ENCODE data around the gene LENG9.

Gene LENG9

DNA sequence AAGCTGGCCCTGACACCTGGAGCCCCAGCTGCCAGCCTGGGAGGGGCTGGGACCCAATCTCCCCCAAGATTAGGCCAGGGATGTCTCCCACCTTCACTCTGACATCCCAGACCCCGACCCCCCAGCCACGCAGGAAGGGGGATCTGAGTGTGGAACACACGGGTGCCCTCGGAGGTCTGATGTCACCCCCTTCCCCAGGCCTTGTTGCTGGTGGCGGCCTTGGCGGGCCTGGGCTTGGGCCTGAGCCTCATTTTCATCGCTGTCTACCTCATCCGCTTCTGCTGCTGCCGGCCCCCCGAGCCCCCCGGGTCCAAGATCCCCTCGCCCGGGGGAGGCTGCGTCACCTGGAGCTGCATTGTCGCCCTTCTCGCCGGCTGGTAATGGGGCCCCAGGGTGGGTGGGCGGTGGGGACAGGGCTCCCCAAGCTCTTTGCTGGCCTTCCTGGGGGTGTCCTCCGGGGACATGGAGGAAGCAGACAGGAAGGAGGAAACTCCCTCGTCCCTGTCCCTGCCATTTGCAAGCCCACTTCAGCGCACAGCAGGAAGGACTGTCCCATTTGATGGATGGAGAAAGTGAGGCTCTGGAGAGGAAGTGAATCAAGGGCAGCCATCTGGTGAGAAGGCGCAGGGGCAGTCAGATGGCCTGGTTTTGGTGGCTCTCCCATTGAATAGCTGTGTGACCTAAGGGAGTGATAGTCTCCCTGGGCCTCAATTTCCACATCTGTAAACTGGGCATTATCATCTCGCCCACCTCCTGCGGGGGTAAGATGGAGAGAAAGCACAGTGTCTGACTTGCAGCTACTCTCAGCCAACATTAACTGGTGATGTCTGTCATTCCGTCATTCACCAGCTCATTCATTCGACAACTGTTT, 44.4 kb downstream of the LENG9 start:
- DNase-seq (ENCODE audit: low read depth, low spot score) = no peak
- H3K4me3 ChIP-seq (ENCODE audit: low read depth, low read length) = no peak overlapping the region
- CTCF ChIA-PET = interaction anchor here (1.4 kb wide), 1 partner anchor 29 kb away, joined by 5 read pairs; no protein-coding TSS in a partner anchor
- POLR2A ChIA-PET = no interaction called here
- TF ChIP-seq, protein P1, sequence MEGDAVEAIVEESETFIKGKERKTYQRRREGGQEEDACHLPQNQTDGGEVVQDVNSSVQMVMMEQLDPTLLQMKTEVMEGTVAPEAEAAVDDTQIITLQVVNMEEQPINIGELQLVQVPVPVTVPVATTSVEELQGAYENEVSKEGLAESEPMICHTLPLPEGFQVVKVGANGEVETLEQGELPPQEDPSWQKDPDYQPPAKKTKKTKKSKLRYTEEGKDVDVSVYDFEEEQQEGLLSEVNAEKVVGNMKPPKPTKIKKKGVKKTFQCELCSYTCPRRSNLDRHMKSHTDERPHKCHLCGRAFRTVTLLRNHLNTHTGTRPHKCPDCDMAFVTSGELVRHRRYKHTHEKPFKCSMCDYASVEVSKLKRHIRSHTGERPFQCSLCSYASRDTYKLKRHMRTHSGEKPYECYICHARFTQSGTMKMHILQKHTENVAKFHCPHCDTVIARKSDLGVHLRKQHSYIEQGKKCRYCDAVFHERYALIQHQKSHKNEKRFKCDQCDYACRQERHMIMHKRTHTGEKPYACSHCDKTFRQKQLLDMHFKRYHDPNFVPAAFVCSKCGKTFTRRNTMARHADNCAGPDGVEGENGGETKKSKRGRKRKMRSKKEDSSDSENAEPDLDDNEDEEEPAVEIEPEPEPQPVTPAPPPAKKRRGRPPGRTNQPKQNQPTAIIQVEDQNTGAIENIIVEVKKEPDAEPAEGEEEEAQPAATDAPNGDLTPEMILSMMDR (IDR thresholded peaks at IDR 0.05; ENCODE audit: insufficient read depth, low read length, missing control alignments) = no peak

GRCh38 chr19:54418030-54418929, 45.3 kb downstream of the LENG9 start:
- TF ChIP-seq, protein P1 (IDR thresholded peaks at IDR 0.05; ENCODE audit: insufficient read depth, low read length, missing control alignments) = no peak
- no peak overlapping the region for H3K4me3 ChIP-seq (ENCODE audit: low read depth, low read length)
- ChIA-PET CTCF (no interaction called here), POLR2A (no interaction called here)
- no peak for DNase-seq (ENCODE audit: low read depth, low spot score)

DNA sequence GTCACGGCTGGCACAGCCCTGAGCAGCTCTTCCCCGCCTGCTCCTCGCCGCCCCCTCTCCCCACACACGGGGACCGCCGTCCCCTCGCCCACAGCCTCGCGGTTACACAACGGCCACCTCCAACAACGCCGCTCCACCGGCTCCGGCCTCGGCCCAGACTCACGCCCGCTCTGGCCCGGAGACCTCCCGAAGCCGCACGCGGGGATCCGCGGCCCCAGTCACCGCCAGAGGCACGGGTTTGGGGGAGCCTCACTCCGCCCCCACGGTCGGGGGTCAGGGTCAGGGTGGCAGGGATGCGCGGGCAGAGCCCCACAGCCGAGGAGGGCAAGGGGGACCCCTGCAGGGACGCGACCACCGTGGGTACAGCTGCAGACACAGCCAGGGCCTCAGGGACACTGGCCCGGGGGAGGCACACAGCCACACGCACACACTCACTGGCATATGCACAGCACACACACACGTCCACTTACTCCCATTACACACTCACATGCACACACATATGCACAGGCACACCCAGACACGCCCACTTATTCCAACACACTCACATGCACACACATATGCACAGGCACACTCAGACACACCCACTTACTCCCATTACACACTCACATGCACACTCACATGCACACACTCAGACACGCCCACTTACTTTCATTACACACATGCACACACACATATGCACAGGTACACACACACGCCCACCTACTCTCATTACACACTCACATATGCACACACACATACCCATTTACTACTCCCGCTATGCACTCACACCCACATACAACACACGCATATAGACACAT, 46.7 kb downstream of the LENG9 start:
- no peak for DNase-seq (ENCODE audit: low read depth, low spot score)
- TF ChIP-seq, protein P1 (IDR thresholded peaks at IDR 0.05; ENCODE audit: insufficient read depth, low read length, missing control alignments) = no peak
- ChIA-PET POLR2A (interaction anchor here (1.0 kb wide), 1 partner anchor 32 kb away, joined by 3 read pairs; the partner anchor contains the start of gene LENG8), CTCF (interaction anchor here (1.7 kb wide), 1 partner anchor 26 kb away, joined by 8 read pairs; no protein-coding TSS in a partner anchor)
- no peak overlapping the region for H3K4me3 ChIP-seq (ENCODE audit: low read depth, low read length)

GRCh38 chr19:54415901-54416673, 47.5 kb downstream of the LENG9 start:
- ChIA-PET POLR2A (interaction anchor here (1.0 kb wide), 1 partner anchor 33 kb away, joined by 3 read pairs; the partner anchor contains the start of gene LENG8), CTCF (interaction anchor here (1.7 kb wide), 1 partner anchor 25 kb away, joined by 8 read pairs; no protein-coding TSS in a partner anchor)
- TF ChIP-seq, protein P1 (IDR thresholded peaks at IDR 0.05; ENCODE audit: insufficient read depth, low read length, missing control alignments) = no peak
- no peak overlapping the region for H3K4me3 ChIP-seq (ENCODE audit: low read depth, low read length)
- DNase-seq (ENCODE audit: low read depth, low spot score) = no peak

DNA sequence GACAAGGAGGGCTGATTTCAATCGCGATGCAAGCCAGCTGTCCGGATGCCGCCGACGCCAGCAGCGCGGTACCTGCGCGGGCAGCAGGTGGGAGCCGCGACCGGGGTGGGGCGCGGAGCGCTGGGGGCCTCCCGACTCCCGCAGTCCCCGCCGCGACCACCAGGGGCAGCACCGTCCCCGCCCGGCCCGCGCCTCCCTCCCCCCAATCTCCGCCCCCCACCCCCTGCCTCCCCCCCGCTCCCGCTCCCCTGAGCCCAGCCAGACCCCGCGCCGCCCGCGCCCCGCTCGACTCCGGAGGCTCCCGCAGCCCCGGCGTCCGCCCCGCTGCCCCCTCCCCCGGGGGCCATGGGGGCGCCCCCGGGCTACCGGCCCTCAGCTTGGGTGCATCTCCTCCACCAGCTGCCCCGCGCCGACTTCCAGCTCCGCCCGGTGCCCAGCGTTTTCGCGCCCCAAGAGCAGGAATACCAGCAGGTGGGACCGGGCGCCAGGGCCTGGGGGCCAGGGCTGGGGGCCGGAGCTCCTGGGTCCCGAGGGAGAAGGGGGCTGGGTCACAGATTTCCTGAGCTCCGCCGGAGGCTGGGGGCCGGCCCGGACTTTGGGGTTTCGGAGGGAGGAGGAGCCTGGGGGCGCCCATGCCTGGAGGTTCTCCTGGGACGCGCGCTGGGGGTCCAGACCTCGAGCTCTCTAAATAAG, 48.2 kb downstream of the LENG9 start, which contains the start of gene TTYH1:
TSS of gene TTYH1 (plus strand) at position 257 of the 693 bp plus-strand sequence. CDS start at position 346, 89 bp downstream.
- ChIA-PET POLR2A (no interaction called here), CTCF (interaction anchor here (1.7 kb wide), 1 partner anchor 25 kb away, joined by 8 read pairs; no protein-coding TSS in a partner anchor)
- no peak for DNase-seq (ENCODE audit: low read depth, low spot score)
- H3K4me3 ChIP-seq (ENCODE audit: low read depth, low read length) = no peak within 1 kb of the TSS
- TF ChIP-seq, protein P1 (IDR thresholded peaks at IDR 0.05; ENCODE audit: insufficient read depth, low read length, missing control alignments) = no peak

Measured in AG04449 (cell line).